D341Med (cell line): ENCODE measurements around the gene UEVLD.

Experiments used
- DNase-seq: peaks from one replicate; pipeline ENCODE4 v3.0.0; 2012; ENCODE audit warnings: low spot score

UEVLD gene

GRCh38 chr11:18581825-18582224 is 6.7 kb downstream of the UEVLD start:
- no peak for DNase-seq

DNA sequence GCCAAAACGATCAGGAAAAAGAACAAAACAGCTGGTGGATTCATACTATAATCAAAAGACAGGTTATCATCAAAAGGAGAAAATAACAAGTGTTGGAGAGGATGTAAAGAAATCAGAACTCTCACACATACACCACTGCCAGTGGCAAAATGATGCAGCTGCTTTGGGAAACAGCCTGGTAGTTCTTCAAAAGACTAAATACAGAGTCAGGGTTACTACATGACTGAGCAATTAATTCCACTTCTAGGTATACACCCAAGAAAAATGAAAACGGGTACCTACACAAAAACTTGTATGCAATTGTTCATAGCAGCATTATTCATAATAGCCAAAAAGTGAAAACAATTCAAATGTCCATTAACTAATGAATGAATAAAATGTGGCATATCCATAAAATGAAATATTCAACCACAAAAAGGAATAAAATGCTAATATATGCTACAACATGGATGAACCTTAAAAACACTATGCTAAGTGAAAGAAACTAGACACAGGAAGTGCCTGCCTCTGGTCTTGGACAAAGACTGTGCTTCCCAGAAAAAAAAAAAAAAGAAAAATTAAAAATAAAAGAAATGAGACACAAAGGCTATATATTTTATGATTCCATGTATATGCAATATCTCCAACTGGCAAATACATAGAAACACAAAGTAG is 8.3 kb downstream of the UEVLD start:
- DNase-seq: no peak

GRCh38 chr11:18578975-18579598 is 9.4 kb downstream of the UEVLD start:
- DNase-seq: no peak

- DNase-seq: no peak
Measured at GRCh38 chr11:18575361-18575760, 13.2 kb downstream of the UEVLD start.

- no peak for DNase-seq
Measured at GRCh38 chr11:18567081-18567480, 21.5 kb downstream of the UEVLD start.

DNA sequence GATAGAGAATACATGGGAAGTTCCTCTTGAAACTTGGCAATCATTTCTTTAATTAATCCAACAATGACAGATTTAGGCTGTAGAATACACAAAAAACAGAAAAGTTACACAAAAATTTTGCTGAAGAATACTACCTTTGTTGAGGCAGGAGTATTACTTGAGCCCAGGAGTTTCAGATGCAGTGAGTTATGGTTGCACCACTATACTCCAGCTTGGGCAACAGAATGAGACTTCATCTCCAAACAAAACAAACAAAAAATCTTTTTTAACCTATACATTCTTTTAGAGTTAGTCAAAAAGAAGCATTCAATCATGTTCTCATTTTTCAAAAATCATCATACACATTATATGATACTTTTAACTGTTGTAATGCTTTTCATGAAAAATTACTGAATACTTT is 22.1 kb downstream of the UEVLD start:
- DNase-seq: no peak

- no peak for DNase-seq
Measured at GRCh38 chr11:18564149-18564548, 24.4 kb downstream of the UEVLD start.

GRCh38 chr11:18563090-18563730 is 25.3 kb downstream of the UEVLD start:
- no peak for DNase-seq

DNA sequence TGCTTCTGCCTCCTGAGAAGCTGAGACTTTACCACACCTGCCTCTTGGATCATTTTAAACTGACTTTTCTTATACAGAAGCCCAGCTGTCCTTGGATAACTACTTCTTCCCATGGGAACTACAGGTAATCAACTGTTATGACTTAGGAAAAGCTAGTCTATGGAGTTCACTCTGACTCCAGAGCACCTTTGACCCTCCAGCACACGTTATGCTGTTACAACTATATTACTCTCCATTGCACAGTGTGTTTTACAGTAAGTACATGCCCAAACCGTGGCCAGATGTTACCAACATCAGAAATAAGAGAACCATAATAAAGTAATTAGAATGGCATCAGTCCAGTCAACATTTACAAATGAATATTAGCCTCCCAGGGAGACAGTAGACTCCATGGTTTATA is 40.5 kb downstream of the UEVLD start:
- DNase-seq: no peak

GRCh38 chr11:18540207-18541009 is 48.1 kb downstream of the UEVLD start:
- peak; percentile 15 for DNase-seq

DNA sequence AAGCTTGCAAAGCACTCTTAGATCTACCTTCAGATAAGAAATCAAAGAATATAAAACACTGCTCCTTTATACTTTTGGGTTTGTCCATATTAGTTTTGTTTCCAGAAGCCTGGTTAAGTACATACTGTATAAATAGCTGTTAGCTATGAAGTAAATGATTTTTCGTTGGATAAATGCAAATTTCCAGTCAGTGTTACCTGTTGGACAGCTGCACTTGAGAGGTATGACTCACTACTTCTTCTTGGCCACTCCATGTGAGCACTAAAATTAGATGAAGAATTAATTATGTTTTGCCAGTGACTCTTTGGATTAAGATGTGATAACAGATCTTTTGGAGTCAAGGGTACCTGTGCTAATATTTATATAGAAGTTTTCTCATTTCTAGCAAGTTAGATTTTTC is 52.3 kb downstream of the UEVLD start:
- no peak for DNase-seq

DNA sequence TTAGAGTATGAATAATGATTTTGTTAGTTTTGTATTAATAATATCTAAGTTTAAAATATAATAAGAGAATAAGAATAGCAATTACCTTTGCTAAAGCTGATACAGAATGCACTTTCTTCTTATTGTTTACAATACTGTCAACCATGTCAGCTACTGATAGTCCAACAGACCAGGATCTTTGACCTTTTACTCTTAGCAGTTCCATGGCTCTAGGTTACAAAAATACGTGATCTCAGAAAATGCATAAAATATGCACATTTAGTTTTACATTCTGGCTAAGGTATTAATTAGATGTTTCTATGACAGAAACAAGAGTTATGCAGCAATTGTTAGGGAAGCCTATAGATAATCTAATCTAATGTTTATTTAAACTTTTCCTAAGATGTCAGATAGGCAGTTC is 54.3 kb downstream of the UEVLD start:
- DNase-seq: no peak

DNA sequence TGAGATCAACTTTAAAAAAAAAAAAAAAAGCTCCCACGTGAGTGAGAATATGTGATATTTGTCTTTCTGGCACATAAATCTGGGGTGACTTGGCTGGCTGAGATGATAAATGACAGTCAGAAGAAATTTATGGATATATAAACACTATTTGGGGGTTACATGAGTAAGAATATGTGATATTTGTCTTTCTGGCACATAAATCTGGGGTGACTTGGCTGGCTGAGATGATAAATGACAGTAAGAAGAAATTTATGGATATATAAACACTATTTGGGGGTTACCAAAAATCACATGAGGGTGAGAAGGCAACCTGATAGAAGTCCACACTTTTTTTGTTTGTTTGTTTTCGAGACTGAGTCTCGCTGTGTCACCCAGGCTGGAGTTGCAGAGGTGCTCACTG is 55.2 kb downstream of the UEVLD start:
- no peak for DNase-seq

- DNase-seq: no peak
Measured at GRCh38 chr11:18527512-18527911, 61.0 kb downstream of the UEVLD start.

DNA sequence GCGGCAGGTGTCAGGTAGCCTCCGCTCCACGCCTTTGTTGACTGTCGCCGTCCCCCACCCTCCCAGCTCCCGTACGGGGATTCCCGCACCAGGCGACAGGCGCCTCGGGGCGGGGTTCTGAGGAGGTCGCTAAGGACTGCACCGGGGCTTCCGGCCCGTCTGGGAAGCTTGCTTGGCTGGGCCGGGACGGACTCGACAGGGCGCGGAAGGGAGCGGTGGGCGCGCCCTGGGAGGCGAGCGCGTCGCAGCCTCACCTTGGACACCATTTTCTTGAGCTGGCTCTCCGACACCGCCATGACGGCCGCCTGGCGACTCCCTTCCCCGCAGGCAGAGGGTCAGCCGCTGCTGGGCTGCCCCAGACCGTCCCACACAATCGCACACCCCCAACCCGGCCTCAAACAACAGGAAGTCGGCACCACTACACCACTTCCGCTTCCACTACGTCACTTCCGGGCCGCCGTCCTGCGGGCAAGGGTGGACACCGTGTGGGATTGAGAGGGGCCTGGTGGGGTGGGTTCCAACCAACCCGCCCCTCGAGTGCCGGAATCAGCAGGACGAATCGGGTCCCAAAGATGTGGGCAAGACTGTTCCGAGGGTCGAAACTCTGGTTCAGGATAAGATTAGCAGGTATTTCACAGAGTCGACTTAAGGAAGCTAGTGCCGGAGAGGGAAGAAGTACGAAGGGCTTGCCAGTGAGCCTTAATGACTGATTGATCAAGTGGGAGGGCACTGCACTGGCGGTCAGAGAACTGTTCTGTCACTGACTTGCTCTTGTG is 61.8 kb downstream of the UEVLD start, which contains the start of gene TSG101:
Gene TSG101, minus strand, starts transcription at position 422 of the 776 bp plus-strand sequence. Its CDS starts 126 bp downstream, at position 296.
- DNase-seq: peak; percentile 94

DNA sequence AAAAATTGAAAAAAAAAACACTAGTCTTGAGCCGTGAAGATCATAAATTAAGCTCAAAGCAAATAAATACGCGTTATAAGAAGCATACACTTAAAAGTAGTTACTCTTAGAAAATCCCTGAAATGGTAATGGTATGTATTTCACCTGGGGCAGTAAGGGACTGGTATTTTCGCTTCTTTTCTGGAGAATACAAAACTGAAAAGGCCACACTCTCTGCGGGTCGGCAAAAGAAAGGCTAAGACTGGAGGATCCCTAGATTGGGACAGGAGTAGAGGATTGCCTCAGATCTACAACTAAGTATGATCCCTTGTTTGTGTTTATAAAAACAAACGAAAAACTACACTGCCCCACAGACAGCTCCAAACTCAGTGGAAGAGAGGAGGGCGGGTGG is 62.4 kb downstream of the UEVLD start:
- DNase-seq: no peak

DNA sequence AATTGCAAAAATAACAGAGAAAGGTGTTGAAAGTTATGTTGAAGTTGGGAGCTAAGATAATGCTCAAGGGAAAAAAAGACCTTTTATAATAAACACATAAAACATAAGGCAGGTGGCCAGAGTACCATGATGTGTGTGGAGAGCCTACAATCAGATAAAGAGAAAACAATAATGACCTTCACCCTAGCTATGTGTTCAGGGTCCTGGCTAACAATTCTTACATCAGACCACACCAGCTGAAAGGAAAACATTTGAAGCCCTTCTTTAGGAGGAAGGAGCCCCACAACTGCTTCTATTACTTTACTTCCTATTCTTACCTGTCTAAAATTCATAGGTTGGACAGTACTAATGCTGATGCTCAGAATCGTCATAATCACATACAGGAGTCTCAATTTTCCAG is 64.3 kb downstream of the UEVLD start:
- no peak for DNase-seq

GRCh38 chr11:18523084-18523483 is 65.5 kb downstream of the UEVLD start:
- DNase-seq: no peak

GRCh38 chr11:18522388-18522787 is 66.1 kb downstream of the UEVLD start:
- no peak for DNase-seq

GRCh38 chr11:18521122-18521521 is 67.4 kb downstream of the UEVLD start:
- no peak for DNase-seq

- no peak for DNase-seq
Measured at GRCh38 chr11:18502352-18502751, 86.2 kb downstream of the UEVLD start.

DNA sequence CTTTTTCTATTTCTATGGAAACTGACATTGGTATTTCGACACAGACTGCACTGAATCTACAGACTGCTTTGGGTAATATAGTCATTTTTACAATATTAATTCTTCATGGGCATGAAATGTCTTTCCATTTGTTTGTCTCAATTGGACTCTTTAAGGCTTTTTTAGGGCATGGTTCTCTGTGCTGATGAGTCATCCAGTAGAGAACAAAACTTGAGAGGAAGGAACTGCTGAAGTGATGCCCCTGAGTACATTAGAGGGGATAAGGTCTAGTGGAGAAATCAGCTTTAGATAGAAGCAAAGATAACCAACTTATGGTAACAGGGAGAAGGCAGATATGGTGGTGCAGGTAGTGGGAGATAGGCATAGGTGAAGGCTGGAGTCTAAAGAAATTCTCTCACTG is 86.9 kb downstream of the UEVLD start:
- DNase-seq: no peak
